ENCODE results near the gene MAGI1.

- no peak for TF ChIP-seq CTCF (IDR thresholded peaks at IDR 0.05; ENCODE audit: insufficient read depth, low read length)
- no peak for TF ChIP-seq POLR2AphosphoS5 (IDR thresholded peaks at IDR 0.05; ENCODE audit: low read depth)
- no peak for TF ChIP-seq GABPA (IDR thresholded peaks at IDR 0.05; ENCODE audit: low read depth)
Measured at GRCh38 chr3:65808824-65809223, 229.9 kb downstream of the MAGI1 start.

Measured in HL-60 (cell line).